ENCODE measurements around the gene SPON1. TPM values are rescaled to one million over a fixed set of nuclear protein-coding genes. Genes with fewer than 3 reads are reported as not detected.

The SPON1 gene
- total and polyA plus RNA-seq, 10 of the 15 experiments (the other 5 are each of a cell fraction or from before 2014, with no cell fraction given) = 0.13 to 1.1 (median 0.18) TPM; not detected in 5

GRCh38 chr11:13972944-13973343 lies 10.4 kb downstream of the SPON1 start:
- H3K27ac ChIP-seq (ENCODE audit: control insufficient read depth, insufficient read depth) = no peak overlapping the region
- WGBS (ENCODE audit: insufficient coverage, insufficient replicate concordance, low lambda C conversion rate, missing lambda C conversion rate) = 23% methylated on average over 2 of the region's 3 CpGs
- ChIA-PET POLR2A (no interaction called here), RAD21 (ENCODE audit: unreplicated experiment) (no interaction called here), SMC1A (ENCODE audit: uncharacterized antibody, unreplicated experiment) (interaction anchor here (1.1 kb wide), 1 partner anchor 328 kb away, joined by 3 read pairs; no protein-coding TSS in a partner anchor), CTCF (no interaction called here)
- H4K20me1 ChIP-seq (ENCODE audit: control insufficient read depth, insufficient read depth) = no peaks in the 10 kb centered on the region
- DNase-seq (ENCODE audit: low read depth, low spot score) = no peak
- in situ Hi-C loops (cut with MboI) = loop anchor here (25.0 kb wide), 1 partner anchor 439 kb away; no protein-coding TSS in a partner anchor
- FAIRE-seq = no peak
- BruUV-seq (replicated peaks) = no TSS peak
- H3K79me2 ChIP-seq (ENCODE audit: control insufficient read depth, insufficient read depth, low read length) = no peaks in the 10 kb centered on the region
- no peaks in the 10 kb centered on the region for H3K4me1 ChIP-seq (ENCODE audit: control insufficient read depth, insufficient read depth, low read length)
- intact Hi-C loops (cut with micrococcal nuclease; ENCODE audit: unreplicated experiment) = no loop called here
- no peak overlapping the region for H3K4me2 ChIP-seq (ENCODE audit: control insufficient read depth, insufficient read depth)
- no peak overlapping the region for H2AFZ ChIP-seq (ENCODE audit: control insufficient read depth, low read depth, low read length)
- no peak overlapping the region for H3K9ac ChIP-seq (ENCODE audit: control insufficient read depth, insufficient read depth, low read length)
- H3K4me3 ChIP-seq = no peak overlapping the region
- no peak for ATAC-seq
- H3K9me3 ChIP-seq (replicated peaks; ENCODE audit: control insufficient read depth, insufficient read depth, low read length) = no peaks in the 10 kb centered on the region
- H3K36me3 ChIP-seq (ENCODE audit: control insufficient read depth in 2 of 2, insufficient read depth in 2 of 2, low read length in 1 of 2) = no peaks in the 10 kb centered on the region
- no peak for TF ChIP-seq ZBTB40 (IDR thresholded peaks at IDR 0.05; ENCODE audit: borderline replicate concordance)
- peaks cover 0 to 1% of the 10 kb centered on the region in 2 experiments; a peak in 1 of 4 replicates for H3K27me3 ChIP-seq (replicated peaks in 1 of 2; ENCODE audit: control insufficient read depth in 2 of 2, insufficient read depth in 2 of 2, low read length in 1 of 2)

- WGBS (ENCODE audit: insufficient coverage, insufficient replicate concordance, low lambda C conversion rate, missing lambda C conversion rate) = 0% methylated on average over 1 of the region's 1 CpG
- H2AFZ ChIP-seq (ENCODE audit: control insufficient read depth, low read depth, low read length) = no peak overlapping the region
- POLR2A ChIA-PET = no interaction called here
- SMC1A ChIA-PET (ENCODE audit: uncharacterized antibody, unreplicated experiment) = no interaction called here
- FAIRE-seq (no peak), ATAC-seq (no peak), DNase-seq (ENCODE audit: low read depth, low spot score) (no peak)
- no peaks in the 10 kb centered on the region for H3K4me1 ChIP-seq (ENCODE audit: control insufficient read depth, insufficient read depth, low read length)
- BruUV-seq (replicated peaks) = no TSS peak
- CTCF ChIA-PET = interaction anchor here (1.8 kb wide), 1 partner anchor 276 kb away, joined by 3 read pairs; no protein-coding TSS in a partner anchor
- no peak overlapping the region for H3K27ac ChIP-seq (ENCODE audit: control insufficient read depth, insufficient read depth)
- H3K9ac ChIP-seq (ENCODE audit: control insufficient read depth, insufficient read depth, low read length) = no peak overlapping the region
- peaks cover 0 to 1% of the 10 kb centered on the region in 2 experiments; a peak in 1 of 4 replicates for H3K27me3 ChIP-seq (replicated peaks in 1 of 2; ENCODE audit: control insufficient read depth in 2 of 2, insufficient read depth in 2 of 2, low read length in 1 of 2)
- H3K4me3 ChIP-seq = no peak overlapping the region
- in situ Hi-C loops (cut with MboI) (loop anchor here (25.0 kb wide), 1 partner anchor 438 kb away; no protein-coding TSS in a partner anchor), intact Hi-C loops (cut with micrococcal nuclease; ENCODE audit: unreplicated experiment) (no loop called here)
- H3K9me3 ChIP-seq (replicated peaks; ENCODE audit: control insufficient read depth, insufficient read depth, low read length) = no peaks in the 10 kb centered on the region
- H3K36me3 ChIP-seq (ENCODE audit: control insufficient read depth in 2 of 2, insufficient read depth in 2 of 2, low read length in 1 of 2) = no peaks in the 10 kb centered on the region
- H4K20me1 ChIP-seq (ENCODE audit: control insufficient read depth, insufficient read depth) = no peaks in the 10 kb centered on the region
- RAD21 ChIA-PET (ENCODE audit: unreplicated experiment) = no interaction called here
- no peak overlapping the region for H3K4me2 ChIP-seq (ENCODE audit: control insufficient read depth, insufficient read depth)
- no peaks in the 10 kb centered on the region for H3K79me2 ChIP-seq (ENCODE audit: control insufficient read depth, insufficient read depth, low read length)
- TF ChIP-seq SRF (IDR thresholded peaks at IDR 0.05; ENCODE audit: low read depth in 2 of 2, low read length in 2 of 2) (no peak), HCFC1 (IDR thresholded peaks at IDR 0.05; ENCODE audit: low read length) (no peak), ZBTB11 (CRISPR knock-in tag; IDR thresholded peaks at IDR 0.05) (no peak), ZZZ3 (IDR thresholded peaks at IDR 0.05; ENCODE audit: control insufficient read depth, insufficient read length, low read depth) (no peak), RELB (IDR thresholded peaks at IDR 0.05; ENCODE audit: low read depth) (no peak)
Observed at GRCh38 chr11:13974631-13975030, 12.1 kb downstream of the SPON1 start.
